Activated CD8-positive, alpha-beta memory T cell treated with anti-CD3 and anti-CD28 coated beads, Interleukin-2, amount 50 U/mL, for 4 hours (primary cell): ENCODE results near the gene SAMD8.
"Not testable (repeated sequence)": the region's sequence is repeated elsewhere in the genome, so short reads cannot be mapped to it uniquely, and the experiment has no call there.

ENCODE experiments used
- DNase-seq: peaks from one replicate; pipeline ENCODE4 v3.0.0-alpha.2; 2020

The SAMD8 gene

DNA sequence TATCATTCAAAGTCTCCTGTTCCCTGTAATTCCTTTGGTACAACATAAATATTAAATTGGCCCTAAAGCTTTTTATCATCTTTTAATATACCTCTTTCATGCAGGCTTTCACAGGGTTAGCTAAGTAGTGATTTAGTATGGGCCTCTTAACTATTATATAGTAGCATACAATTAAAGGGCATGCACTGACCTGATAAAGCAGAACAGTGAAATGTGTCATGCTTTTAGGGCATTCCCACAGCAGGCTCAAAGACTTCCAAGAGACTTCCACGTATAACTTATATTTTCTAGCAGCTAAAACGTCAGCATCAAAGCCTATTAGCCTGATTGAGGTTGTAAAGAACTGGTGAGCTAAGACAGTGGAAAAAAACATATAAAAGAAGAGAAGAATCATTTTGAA is 35.3 kb downstream of the SAMD8 start:
- no peak for DNase-seq

DNA sequence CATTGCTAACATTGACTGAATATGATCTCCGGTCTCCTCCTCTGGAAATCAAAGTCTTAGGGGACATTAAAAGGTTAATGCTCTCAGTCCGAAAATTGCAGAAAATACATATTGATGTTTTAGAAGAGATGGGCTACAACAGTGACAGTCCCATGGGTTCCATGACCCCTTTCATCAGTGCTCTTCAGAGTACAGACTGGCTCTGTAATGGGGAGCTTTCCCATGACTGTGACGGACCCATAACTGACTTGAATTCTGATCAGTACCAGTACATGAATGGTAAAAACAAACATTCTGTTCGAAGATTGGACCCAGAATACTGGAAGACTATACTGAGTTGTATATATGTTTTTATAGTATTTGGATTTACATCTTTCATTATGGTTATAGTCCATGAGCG is 39.2 kb downstream of the SAMD8 start:
- no peak for DNase-seq

DNA sequence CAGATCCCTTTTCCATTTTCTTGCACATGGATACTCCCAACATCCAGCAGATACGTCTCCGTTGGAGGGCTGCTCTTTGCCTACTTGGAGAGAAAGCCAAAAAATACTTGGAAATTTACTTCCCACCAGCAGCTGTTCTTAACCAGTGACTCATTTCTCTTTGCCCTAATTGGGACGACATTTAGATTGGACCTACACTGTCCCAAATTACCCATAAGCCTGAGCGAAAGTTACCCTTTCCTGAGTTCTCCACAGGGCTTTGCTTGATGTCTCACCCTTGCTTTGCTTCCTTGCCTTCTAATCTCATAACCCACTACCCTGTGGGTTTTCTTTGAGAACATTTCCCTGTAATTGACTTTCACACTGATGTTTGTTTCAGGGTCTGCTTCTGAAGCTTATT is 48.1 kb downstream of the SAMD8 start:
- DNase-seq: no peak

DNA sequence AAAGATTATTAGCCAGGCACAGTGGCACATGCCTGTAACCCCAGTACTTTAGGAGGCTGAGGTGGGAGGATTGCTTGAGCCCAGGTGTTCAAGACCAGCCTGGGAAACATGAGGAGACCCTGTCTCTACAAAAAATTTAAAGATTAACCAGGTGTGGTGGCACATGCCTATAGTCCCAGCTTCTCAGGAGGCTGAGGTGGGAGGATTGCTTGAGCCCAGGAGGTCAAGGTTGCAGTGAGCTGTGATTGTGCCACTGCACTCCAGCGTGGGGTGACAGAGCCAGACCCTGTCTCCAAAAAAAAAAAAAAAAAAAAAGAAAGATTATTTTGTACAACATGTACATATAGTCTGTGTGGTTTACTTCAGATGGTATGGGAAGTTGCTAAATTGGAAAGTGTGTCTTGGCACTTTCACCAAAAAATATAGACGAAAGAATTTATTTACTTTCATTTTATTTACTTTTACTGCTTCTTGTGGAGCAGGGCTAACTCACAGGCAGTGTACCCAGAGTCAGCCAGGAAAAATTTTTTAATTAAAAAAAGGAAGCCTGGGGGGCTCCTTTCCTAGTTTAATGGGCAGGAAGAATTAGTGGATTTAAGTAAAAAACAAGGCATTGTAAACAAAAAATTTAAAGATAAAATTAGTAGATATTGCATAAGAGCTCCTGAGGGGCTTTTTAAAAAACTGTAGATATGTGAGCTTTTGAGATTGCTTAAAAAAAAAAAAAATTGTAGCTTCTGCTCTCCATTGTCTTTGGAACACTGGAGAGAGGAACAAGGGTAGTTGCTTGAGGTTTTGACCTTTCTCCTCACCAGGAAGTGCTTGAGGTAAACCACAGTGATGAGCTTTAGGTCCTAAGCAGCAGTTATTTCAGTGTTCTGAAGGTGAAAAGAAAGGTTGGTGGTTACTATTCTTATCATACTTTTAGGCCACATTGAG is 54.5 kb downstream of the SAMD8 start:
- DNase-seq: no peak

DNA sequence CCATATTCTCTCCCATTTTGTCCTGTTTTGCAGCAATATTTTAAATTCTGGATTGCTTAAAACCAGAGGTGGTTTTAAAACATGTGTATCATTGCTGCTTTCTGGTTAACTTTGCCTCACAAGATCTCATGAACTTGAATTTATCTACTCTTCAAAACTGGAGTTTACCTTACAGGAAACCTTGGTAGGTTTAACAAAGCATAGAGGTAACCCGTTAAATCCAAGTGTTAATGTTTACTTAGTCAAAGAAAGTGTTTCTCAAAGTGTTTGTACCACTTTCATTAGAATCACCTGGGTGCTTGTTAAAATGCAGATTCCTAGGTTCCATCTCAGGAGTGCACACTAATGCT is 55.1 kb downstream of the SAMD8 start:
- DNase-seq: no peak

DNA sequence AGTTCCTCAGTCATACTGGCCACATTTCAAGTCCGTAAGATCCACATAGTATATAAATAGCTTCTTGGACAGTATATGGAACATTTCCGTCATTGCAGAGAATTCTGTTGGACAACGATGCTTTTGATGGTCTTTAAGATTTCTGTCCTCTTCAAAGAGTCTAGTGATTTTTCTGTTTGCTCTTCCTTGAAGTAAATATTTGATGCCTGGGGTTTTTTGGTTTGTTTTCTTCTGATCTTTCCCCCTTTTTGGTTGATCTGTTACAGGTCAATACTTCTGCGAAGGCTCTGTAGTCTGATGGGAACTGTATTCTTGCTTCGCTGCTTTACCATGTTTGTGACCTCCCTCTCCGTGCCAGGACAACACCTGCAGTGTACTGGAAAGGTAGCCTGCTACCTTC is 56.8 kb downstream of the SAMD8 start:
- DNase-seq: no peak

DNA sequence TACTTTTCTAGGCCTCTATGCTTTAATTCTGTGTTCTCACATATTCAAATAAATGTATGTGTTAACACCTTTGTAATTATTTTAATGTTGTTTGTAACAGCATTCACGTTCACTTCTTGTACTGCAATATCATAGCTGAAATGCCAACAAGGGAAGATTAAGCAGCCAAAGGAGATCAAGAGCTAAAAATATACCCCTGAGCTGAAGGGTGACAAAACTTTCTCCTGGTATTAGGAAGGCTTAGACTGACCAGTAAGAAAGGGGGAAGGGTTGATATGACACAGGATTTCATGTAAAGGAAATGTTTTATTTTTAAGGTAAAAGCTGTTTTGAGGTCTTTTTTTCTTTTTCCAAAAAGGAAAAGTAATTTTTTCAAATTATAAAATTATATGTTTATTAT is 58.8 kb downstream of the SAMD8 start:
- DNase-seq: no peak

DNA sequence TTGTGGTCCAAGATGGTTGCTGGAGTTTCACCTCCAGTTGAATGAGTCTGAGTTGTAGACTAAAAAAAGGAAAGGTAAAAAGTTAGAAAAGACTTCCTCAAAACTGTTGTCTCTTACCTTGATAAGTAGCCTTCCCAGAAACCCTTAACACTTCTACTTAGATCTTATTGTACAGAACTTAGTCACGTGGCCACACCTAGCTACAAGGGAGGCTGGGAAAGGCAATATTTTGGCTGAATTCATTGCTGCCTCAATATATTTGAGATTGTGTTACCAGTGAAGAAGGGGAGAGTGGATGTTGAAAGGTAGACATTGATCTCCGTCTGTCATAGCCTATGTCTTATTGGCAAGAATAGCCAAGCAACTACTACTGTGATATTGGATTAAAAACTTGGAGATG is 63.6 kb downstream of the SAMD8 start:
- DNase-seq: no peak

DNA sequence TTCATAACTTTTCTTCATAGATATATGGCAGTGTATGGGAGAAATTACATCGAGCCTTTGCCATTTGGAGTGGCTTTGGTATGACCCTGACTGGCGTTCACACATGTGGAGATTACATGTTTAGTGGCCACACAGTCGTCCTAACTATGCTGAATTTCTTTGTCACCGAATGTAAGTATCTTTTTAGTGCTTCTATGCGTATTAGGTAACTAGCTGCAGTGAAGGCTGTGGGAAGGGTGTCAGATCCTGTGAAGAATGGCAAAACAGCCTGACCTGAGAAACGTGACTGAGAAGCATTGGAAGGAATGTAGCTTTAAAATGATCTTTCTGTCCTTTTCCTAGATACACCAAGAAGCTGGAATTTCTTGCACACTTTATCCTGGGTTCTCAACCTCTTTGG is 64.6 kb downstream of the SAMD8 start:
- DNase-seq: no peak

DNA sequence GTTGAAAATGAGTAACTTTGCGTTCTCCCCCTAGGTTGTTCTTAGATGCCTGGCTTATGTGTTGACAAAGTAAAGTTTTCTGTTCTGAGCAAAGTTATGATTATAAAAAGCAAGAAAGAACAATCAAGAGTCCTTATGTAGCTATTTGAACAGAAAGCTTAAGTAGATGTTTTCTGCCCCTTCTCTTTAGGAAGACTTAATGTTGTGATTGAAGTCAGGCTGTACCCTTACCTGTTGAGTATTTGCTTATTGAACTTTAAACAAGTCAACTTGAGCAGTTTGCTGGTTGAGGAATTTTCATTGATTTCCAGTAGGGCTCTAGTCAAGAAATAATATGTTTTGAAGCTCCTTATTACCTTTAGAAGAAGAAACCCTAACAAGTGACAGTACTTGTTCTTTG is 65.3 kb downstream of the SAMD8 start:
- DNase-seq: no peak

DNA sequence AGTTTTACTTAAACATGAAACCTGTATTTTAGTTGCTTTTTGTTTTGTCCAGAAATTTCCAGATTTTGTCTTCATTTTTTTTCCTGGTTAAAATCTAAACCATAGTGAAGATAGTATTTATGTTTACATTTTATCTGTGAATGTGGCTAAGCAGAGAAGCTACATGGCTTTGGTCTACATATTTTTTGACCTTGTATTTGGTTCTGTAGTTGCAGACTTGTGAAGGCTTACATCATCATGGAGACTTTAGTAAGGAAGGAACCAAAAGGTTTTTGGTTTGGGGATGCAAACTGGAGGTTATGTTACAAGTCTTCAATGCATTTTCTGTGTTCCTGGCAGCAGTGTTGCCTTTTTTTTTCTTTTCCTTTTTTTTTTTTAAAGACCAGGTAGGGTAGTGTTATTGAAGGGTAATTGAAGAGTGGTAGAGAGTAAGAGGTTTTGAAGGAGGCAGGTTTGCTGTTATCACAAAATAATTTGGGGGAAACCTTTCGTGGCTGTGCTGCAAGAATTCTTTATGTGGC is 68.3 kb downstream of the SAMD8 start:
- DNase-seq: no peak

DNA sequence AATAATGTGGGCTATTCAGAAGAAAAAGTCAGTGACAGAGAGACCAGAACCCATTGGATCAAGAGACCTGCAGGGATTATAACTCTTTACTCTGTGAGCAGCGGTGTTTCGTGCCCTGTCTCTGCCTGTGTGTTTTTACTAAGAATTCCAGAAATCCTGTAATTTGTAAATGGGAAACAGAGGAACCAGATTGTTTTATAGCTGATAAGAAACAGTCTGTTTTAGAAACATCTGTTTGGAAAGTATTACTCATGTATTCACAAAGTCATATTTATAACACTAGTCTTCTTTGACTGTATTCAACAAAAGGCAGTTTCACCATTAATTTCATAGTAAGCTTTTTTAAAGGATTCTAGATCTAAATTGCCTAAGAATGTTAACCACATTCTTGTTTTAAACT is 69.1 kb downstream of the SAMD8 start:
- no peak for DNase-seq

DNA sequence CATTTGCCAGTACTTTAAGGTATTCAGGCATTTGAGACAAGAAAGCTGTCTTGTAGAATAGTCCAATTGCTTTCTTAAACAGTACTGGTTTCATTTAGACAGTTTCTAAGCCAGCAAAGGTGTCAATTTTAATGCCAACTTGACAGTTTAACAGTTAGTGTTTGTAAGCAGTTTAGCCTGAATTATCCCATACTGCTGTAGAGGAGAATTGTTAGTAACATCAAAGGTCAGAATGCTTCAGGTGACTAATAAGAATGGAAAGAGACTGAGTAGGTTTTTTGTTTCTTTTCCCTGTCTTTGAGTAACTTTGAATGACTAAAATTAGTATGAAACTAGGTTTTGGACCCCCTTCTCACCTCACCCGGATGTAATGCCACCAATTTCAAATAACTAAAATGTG is 69.6 kb downstream of the SAMD8 start:
- no peak for DNase-seq

DNA sequence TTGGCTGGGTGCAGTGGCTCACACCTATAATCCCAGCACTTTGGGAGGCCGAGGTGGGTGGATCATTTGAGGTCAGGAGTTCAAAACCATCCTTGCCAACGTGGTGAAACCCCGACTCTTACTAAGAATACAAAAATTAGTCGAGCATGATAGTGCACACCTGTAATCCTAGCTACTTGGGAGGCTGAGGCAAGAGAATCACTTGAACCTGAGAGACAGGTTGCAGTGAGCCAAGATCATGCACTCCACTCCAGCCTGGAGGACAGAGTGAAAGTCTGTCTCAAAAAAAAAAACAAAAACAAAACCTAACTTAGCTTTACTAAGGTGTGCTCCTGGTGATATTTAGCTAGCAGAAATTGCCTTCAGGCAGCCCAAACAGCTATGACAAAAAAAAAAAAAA is 74.9 kb downstream of the SAMD8 start:
- DNase-seq: no peak

DNA sequence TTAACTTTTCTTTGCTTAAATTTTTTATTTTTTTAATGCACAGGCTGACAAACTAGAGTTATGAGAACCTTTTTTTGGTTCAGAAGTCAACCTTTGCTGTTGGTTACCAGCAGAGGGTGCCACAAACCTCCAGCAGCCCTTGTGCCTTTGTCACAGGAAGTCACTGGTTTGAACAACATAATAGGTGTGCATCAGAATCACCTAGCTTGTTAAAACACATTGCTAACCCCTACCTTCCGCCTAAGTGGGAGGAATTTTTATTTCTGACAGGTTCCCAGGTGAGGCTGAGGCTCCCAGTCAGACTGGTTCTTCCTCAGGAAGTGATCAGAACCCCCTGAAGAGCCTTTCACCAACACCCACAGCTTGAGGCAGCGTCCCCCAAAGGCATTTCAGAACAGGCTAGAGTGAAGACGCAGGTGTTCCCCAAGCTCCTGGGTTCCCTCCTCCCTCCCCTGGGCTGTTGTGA is 76.5 kb downstream of the SAMD8 start:
- peak; percentile 63 for DNase-seq

DNA sequence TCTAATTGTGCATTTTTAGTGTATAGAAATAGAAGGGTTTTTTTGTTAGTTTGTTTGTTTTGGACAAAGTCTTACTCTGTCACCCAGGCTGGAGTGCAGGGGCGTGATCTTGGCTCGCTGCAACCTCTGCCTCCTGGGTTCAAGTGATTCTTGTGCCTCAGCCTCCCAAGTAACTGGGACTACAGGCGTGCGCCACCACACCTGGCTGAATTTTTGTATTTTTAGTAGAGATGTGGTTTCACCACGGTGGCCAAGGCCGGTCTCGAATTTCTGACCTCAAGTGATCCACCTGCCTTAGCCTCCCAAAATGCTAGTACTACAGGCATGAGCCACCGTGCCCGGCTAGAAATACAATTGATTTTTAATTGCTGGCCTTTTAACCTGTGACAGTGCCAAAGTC is 77.1 kb downstream of the SAMD8 start:
- not testable (repeated sequence) for DNase-seq

DNA sequence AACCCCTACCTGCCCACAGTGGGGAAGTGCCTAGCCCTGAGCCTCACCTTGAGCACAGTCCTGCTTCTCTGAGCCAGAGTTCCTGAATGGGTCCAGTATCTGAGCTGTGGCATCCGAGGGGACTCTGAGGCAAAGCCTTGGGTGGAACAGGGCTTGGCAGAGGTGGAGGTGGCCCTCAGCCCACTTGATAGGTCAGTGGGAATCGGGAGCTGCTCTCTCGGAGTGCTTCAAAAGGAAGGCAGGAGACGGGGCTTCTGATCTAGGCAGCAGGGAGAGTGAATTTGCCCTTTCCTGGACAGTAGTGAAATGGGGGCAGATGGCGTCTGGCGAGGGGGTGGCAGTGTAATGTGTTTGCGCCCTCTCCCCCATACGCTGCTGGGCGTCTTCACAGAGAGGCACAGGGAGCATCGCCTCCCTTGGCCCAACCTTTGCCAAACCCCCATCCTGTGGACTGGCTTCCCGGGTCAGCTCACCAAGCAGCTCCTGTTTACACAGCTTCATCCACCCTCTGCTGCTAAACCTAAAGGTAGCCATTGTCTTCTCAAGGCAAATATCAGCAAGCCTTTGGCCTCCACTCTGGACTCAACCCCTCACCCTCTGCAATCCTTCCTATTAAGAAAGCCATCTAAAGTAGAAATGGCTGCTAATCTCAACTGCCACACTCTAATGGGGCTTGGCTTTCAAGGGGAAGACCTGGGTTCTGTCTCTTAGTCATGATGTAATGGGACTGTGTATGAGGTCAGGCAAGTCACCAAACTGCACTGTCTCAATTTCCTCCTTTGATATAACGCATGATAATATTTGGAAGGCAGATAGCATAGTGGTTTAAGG is 78.0 kb downstream of the SAMD8 start:
- no peak for DNase-seq

DNA sequence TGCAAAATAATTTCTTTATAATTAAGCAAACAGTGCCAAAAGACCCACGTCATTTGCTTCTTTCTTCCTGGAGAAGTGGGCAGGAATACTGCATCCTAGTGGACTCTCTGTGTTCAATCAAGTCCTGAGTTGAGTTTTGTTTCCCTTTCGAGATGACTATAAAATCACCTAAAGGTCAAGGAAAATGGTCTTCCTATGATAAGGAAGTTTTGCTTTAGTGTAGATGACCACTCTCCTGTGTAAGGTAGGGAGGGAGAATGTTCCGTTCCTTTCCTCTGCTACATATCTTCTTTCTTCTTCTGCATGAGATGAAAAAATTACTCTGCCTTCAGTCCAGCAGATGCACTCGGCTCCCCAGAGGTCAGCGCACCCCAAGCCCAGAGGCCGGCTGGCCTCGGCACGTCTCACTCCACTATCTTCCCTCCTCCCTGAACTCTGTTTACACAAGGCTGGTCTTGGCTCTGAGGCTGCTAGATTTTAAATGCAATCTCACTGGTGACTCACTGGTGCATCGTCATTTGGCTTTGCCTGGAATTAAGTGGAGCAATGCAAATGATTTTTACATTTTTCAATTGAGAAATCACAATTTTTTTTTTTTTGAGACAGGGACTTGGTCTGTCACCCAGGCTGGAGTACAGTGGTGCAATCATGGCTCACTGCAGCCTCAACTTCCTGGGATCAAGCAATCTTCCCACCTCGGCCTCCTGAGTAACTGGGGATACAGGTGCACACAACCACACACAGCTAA is 80.5 kb downstream of the SAMD8 start:
- no peak for DNase-seq

DNA sequence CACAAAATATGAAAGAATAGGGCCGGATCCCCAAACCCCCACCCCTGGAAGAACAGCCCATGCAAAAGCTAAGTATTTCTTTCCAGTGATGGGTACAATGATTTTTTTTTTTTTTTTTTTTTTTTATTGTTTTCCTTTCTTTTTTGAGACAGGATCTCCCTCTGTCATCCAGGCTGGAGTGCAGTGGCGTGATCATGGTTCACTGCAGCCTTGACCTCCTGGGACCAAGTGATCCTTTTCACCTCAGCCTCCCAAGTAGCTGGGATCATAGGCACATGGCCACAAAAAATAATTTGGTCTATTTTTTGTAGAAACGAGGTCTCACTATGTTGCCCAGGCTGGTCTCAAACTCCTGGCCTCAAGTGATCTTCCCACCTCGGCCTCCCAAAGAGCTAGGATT is 83.2 kb downstream of the SAMD8 start:
- DNase-seq: not testable (repeated sequence)

DNA sequence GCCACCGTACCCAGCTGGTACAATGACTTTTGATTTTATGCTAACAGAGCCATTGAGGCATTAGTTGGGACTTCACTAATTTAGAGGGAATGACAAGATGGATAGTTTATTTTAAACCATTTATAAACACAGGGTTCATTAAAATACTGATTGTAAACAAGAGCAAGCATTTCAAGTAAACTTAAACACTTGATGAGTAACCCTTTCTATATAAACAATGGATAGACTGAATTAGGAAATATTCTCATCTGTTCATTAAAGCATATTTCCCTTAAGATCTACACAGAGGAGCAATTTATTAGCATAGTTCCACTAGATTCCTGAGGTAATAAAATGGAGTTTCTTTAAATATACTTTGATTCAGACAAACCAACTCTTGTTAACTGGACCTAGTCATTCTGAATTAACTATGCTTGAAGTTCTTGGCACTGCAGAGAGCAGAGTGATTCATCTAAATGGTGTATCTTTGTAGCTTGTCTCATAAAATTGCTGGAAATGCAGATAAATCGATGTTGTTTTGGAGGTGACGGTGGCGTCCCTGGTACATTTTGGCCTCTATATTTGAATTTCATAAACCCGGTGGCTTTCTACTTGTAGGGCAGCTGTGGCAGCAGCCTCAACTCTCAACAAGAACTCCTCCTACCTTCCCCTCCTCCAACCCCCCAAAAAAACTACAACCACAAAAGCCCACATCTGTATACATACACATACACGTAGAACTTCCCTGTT is 83.7 kb downstream of the SAMD8 start:
- DNase-seq: no peak

DNA sequence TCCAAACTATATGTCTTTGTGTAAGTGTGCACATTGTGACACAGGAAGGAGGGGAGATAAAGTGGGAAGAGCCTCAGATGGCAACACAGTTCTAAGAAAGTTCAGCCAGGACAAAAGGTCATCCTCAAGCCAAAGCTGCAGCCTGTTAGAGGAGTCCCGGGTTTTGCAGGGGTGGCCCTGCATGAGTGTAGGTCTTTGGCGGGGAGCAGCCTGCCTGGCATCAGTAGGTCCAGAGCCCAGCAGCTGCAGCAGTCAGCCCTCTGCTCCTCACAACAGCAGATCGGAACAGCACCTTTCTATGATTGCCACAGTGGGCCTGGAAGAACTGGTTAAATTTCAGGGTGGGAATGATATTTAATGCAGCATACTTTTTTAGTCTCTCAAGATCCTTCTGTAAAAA is 85.6 kb downstream of the SAMD8 start:
- DNase-seq: no peak

DNA sequence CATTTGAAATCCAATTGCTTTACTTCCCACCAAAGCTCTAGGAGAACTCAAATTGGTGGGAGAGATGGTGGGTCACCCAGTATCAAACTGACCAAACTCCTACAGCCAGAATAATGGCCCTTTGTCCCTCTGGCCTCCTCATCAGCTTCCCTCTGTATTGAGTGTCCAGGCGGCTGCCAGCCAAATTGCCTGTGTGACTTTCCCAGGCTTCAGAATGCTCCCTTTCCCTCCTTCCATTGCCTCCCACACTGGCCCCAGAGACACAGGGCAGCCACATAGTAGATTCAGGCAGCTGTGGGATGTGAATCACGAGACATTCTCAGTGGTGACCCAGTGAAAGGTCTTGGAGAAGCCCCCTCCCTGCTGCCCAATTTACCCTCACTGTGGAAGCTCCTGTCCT is 86.5 kb downstream of the SAMD8 start:
- DNase-seq: no peak
